Activated effector memory CD4-positive, alpha-beta T cell treated with anti-CD3 and anti-CD28 coated beads, Interleukin-2, amount 50 U/mL, for 16 hours (primary cell): Measurements from ENCODE around the gene CFAP46.

ENCODE experiments used
- DNase-seq: peaks from one replicate; pipeline ENCODE4 v3.0.0-alpha.2; 2020

Gene CFAP46

DNA sequence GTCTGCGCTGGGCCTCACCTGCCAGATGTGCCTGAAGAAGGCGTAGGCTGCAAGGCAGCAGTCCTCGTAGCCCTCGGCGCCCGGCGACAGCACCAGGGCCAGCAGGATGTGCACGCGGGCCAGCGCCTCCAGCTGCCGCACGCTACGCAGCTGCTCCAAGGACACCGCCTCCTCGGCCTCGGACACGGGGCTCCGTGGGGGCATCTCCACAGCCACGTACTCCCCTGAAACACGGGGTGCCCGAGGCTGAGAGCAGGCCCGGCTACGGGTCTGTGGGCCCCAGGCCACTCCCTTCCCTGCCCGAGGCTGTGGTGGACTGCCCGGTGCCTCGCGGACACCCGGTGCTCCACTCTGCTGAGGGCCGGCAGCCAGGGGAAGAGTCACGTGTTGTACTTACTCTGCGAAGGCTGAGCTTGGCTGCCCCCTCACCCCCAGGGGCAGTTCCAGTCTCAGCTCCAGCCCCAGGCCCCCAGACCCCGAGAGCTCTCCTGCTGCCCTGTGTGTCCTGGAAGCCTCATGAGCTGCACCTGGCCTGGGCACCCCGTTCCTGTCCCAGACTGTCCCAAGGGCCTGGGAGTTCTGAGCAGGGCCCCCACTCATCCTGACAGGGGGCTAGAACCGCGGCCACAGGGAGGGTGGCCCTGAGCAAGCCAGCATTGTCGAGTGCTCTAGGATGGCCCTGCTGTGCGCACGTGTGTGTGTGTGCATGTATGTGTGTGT lies 62.8 kb downstream of the CFAP46 start:
- peak; percentile 50 for DNase-seq

DNA sequence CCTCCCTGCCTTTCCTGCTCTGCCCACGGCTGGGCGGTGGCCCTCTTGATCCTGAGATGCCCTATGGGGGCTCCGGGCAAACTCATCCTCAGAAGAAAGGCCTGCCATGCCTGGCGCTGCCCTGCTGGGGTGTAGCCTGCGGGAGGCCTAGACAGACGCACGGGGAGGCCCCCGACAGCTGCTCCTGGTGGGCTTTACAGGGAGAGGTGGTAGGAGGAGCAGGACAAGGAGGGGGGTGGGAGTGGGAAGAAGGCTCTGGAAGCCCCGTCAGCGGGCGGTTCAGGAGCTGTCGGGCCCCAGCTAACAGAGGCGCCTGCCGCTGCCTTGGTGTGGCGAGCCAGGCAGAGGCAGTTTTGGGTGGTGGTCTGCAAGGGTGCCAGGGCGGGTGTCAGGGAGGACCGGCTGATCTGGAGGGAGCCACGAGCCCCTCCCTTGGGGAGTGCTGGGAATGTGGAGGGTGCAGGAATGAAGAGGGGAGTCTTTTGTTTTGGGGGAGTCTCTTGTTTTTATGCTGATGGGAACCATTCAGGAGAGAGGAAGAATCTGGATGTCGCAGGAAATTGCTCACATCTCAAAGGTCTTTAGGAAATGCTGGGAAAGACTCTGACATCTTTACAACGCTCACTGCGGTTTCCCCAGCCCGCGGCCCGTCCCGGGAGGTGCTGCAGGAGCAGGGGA lies 63.5 kb downstream of the CFAP46 start:
- DNase-seq, result peak; percentile 50

DNA sequence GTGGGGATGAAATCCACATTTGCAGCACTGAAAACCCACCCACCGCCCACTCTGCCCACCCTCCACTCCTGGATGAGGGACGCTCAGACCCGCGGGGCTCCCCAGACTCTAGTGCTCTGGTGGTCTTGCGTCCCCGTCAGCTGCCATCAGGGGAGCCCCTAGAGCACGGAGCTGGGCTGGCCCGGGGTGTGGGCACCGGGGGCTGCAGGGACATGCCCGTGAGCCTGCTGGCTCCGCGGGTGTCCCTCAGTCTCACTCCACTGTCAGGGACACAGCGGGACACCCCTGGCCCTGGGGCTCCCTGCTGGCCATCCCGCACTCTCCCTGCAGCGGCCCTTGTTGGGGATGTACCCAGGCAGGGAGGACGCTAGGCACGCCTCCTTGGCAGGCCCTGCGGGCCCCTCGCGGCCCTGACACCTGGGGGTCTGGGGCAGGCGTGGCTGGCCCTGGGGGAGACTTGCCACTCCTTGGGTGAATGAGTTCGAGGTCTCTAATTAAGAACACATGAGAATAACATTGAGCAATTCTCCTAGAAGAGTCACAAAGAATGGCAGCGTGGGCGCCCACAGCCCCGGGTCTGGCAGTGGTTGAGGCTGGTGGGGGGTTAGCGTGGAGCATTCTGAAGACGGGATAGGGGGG lies 64.2 kb downstream of the CFAP46 start:
- DNase-seq, result peak; percentile 60

DNA sequence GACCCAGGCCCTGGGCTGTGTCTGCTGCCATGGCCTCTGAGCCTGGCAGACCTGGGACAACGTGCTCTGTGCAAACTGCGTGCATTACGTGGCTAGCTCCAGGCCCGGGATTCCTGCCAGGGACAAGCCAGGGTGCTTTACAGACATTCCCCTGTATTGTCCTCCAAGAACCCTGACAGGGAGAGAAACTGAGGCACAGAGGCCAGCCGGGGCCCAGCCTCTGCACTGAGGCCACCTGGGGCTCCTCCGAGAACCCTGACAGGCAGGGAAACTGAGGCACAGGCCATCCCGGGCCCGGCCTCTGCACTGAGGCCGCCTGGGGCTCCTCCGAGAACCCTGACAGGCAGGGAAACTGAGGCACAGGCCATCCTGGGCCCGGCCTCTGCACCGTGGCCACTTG lies 64.9 kb downstream of the CFAP46 start:
- DNase-seq, result peak; percentile 43

DNA sequence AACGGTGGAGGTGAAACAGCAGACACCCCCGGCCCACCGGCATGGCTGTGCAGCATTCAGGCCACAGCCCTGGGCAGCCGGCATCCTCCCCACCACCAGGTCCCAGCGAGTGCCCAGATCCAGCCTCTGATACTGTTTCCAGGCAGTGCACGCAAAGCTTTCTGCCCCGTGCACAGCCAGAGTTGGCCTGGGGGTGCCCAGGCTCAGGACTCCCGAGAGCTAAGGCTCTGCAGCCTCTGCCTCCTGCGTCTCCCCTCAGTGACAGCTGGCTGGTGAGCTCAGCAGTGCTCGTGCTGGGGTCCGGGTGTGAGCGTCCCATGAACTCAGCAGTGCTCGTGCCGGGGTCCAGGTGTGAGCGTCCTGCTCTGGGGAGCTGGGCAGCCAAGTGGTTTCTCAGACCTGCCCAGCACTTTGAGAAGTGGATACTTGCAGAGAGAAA lies 65.4 kb downstream of the CFAP46 start:
- DNase-seq, result no peak

DNA sequence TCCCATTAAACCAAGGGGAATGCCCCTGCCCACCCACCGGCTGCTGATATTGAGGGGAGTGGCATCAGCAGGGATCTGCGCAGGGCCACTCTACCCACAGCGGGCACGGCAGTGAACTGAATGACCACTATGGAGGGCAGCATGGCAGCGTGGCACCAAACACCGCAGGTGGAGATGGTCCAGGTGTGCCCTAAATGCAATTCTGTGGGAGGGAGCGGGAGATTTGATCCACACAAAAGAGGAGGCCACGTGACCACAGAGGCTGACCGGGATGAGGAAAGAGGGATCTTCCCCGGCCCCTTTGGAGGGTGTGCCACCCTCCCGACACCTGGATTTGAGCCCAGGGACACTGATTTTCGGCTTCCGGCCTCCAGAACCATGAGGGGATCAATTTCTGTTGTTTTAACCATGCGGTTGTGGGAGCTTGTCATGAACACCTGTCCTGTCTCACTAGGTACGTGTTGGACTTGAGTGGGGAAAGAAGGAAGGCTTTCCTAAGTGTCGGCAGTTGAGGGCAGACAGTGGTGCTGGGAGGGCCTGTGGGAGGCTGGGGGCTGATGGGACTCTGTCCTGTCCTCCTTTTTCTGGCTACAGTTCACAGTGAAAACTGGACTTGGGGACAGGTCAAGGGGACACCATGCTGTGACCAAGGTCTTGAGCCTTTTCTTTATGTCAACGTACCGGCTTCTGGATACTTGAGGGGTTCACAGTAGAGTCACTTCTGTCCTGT lies 66.1 kb downstream of the CFAP46 start:
- peak; percentile 41 for DNase-seq

DNA sequence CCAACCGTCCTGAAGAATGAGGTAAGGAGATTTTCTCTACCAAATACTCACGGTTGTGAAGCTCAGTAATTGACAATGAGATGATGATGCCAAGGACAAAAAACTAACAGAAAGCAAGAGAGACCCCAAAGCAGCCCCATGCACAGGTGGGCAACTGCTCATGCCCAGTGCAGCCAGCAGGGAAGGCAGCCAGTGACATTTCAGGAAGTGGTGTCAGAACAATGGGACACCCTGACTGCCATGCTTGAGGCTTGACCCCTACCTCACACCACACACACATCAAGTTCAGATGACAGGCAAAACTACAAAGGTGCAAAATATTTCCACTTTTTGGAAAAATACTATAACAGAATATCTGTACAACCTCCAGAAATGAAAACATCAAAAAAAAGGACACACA lies 66.9 kb downstream of the CFAP46 start:
- DNase-seq, result no peak

DNA sequence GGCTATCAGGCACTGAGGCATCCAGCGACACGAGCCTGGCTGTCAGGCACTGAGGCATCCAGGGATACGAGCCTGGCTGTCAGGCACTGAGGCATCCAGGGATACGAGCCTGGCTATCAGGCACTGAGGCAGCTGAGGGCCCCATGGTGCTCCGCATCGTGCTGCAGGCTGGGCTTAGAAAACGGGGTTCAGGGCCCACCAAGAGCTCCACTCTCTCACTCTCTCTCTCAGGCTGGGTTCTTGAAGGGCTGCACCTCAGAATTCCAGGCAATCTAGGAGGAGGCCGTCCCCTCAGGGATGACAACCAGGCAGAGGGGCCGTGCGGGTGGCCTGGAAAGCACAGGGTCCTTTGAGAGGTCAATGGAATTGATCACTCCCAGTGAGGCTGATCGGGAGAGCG lies 69.0 kb downstream of the CFAP46 start:
- DNase-seq, result peak; percentile 51

DNA sequence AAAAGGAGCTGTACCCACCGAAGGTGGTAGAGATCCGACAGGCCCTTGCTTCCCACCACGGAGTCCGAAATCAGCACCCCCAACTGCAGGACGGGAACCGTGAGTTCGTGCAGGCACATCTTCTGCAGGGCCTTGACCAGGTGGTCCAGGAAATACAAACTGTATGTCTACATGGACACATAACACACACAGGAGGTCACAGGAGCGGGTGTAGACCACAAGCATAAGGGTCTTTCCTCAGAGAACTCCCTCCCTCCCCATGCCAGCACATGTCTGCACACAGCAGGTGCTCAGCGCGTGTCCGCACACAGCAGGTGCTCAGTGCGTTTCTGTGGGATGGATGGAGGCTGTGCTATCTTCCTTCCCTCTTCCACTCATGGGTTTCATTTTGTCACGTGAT lies 69.7 kb downstream of the CFAP46 start:
- DNase-seq, result peak; percentile 30

DNA sequence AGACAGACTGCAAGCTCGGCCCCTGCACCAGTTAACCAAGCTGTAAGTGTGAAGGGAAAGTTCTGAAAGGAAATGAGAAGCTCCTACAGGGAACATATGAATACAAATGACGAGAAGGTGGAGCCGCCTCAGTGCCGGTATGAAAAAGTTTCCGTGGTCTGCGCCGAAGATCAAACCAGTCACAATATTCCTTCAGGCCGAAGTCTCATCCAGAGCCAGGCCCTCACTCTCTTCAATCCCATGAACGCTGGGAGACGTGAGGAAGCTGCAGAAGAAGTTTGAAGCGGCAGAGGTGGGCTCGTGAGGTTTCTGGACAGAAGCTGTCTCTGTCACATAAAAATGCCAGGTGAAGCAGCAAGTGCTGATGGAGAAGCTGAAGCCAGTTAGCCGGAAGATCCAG lies 71.9 kb downstream of the CFAP46 start:
- peak; percentile 21 for DNase-seq

DNA sequence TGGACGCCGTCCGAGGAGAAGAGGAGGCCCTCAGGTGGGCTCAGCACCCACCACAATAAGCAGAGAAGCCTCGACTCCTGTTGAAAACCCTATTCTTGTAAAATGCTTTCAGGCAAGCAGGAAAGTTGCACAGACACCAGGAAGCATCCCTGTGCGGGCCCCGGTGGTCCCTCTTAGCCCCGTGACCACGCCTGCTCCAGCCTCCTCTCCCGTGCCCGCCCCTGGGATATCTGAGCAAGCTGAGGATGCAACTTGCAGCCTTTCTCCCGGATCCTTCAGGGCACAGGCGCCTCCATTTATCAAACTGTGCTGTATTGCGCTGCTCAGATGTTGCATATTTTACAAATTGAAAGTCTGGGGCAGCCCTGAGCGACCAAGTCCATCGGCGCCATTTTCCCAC lies 72.7 kb downstream of the CFAP46 start:
- peak; percentile 25 for DNase-seq

DNA sequence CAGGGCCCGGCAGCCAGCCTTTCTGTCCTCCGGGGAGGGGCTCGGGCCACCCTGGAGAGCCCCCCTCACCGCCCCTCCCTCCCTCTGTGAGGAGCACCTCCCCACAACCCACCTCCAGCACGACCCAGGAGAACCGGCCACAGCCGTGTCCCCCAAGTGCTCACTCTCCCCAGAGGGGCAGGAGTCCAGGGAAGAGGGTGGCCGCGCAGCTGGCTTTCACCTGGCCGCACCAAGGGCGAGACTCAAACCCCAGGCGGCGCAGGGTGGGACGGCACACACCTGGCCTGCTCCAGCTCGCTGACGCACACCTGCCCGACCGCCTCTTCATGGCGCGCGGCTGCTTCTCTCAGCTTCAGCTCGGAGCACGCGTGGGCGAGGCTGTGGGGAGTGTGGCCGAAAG lies 73.4 kb downstream of the CFAP46 start:
- peak; percentile 44 for DNase-seq

DNA sequence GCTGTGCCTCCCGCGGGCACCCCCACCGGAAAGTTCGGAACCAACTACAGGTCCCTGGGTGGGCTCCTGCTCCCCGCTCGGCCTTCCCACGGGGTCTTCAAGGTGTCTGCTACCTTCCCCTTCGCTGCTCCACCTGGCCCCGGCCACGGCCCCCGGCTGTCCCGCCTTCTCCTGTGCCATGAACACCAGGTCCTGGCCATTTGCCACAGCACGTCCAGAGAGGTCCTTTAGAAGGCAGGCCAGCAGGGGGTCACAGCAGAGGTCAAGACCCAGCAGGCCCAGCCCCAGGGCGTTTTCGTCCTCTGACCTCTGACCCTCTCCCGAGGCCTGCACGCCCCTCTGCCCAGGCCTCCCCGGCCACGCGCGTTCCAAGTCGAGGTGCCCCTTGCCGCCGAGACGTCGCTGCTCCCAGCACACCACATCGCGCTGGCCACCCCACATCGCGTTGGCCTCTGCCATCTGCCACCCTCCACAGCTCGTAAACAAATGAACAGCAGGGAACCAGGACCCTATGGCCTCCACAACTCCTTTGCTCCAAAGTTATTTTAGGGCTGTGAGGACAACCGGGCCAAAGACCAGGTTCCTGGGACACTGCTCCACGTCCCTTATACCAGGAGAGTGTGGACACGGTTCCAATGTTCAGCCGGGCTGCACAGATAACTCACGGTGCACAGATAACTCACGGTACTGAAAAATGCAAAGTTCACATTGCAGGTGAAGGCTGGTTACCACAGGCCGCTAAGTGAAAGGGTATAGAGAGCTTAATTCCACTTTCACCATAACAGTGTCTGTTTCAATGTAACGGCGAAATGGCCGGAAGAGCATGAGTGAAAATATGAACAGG lies 74.3 kb downstream of the CFAP46 start:
- DNase-seq, result peak; percentile 55

DNA sequence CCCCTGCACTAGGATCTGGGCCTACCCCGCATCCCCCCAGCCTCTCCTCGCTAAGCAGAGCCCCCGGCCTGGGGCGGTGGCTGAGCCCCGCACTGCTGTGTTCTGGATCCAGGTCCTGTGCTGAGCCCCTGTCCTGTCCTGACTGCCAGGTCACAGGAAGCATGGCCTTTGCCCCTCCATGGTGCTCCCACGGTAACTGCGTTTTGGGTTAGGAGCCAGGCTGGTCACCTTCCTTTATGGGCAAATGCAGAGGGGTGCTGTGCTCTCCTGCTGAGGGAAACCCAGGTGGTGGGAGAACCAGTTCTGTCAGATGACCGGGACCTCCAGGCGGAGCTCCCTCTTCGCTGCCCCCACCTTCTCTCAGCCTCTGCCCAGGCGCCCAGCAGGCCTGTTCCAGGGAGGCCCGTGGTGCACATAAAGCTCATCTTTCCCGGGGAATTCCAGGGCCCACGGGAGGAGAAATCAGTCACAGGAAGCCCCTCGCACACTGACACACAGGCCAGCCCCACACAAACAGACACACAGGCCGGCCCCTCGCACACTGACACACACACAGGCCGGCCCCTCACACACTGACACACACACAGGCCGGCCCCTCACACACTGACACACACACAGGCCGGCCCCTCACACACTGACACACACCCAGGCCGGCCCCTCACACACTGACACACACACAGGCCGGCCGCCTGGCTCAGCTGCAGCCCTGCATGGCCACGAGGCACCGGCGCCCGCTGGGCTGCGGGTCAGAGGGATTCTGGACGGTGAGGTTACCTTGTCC lies 75.6 kb downstream of the CFAP46 start:
- peak; percentile 52 for DNase-seq

DNA sequence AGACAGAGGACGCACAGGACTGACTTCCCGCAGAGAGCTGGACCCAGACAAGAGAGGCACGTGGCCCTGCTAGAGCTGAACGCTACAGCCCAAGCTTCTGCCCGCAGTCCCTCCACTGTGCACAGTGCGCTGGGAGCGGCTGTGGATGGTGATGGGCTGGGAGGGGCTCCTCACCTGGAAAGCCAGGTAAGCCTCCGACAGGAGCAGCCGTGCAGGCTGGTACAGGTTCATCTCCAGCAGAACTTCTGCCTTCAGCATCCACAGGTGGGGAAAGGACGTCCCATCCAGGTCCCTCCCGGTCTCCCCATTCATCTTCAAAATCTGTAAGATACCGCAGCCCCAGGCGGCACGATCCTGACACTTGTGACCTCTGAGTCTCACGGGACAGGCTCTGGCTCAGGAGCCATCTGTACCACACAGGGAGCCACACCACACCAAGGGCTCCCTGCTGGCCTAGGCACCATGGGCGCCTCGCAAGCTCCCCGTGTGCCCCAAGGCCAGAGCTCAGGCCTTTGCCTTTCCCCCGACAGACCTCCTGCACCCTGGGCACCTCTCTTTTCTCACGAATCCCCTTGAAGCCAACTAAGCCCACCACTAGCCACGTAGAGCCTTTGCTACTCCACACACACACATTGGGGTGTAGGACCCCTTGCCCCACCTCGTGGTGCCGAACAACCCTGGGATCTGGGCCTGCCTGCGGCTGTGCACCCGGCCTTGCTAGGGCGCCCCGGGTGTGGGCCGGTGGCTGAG lies 76.3 kb downstream of the CFAP46 start:
- peak; percentile 45 for DNase-seq

DNA sequence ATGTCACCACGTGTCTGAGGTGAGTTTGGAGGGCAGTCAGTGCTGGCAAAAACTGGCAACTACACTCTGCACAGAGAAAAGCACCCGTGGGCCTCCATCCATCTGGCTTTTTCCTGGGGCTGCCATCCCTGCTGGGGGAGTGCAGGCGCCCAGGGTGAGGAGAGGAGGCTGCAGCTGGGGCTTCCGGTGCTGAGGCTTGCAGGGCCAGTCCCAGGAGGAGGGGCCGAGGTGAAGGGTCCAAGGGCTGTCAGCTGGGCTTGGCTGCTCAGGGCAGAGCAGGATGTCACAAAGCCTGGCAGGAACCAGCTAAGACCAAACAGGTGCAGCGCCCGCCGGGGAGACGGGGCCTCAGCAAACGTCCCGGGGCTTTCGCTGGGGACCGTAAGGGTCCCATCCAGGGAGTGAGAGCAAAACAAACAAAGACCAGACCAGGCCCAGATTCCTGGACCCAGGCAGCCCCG lies 77.2 kb downstream of the CFAP46 start:
- peak; percentile 46 for DNase-seq

DNA sequence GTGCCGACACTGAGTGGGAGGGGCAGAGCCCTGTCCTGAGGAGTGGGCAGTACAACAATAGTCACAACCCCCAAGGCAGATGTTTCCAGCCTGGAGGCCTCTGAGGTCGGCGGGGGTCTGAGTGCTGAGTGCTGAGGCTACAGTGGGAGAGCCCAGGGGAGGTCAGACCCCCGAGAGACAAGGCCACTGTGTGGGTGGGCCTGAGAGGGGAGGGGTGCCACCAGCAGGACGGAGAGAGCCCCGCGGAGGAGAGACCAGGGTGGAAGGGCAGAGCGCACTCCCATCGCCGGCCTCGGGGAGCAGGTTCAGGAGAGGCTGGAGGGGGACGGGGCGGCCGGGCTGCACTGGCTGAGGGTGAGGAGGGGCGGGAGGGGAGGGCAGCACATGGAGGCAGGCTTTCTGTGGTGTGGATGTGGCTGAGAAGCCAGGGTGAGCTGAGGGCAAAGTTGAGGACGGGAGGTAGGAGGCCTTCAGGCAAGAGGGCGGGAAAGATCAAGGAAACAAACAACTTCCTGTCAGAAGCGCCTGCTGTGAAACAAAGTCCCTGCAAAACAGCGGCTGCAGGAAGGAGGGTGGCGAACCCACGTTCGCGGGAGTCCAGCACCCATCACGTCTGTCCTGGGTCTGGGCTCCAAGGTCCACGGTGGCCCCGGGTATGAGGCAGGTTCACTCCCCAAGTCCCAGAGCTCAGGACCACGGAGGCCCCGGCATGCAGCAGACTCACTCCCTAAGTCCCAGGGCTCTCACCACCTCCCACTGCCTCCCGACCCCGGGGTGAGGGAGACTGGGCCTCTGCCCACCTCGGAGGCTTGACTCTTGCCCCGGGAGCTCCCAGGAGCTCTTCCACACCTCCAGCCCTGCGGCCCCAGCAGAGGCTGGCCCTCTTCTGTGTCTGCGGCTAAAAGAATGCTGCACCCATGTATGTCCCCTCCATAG lies 79.6 kb downstream of the CFAP46 start:
- peak; percentile 61 for DNase-seq

DNA sequence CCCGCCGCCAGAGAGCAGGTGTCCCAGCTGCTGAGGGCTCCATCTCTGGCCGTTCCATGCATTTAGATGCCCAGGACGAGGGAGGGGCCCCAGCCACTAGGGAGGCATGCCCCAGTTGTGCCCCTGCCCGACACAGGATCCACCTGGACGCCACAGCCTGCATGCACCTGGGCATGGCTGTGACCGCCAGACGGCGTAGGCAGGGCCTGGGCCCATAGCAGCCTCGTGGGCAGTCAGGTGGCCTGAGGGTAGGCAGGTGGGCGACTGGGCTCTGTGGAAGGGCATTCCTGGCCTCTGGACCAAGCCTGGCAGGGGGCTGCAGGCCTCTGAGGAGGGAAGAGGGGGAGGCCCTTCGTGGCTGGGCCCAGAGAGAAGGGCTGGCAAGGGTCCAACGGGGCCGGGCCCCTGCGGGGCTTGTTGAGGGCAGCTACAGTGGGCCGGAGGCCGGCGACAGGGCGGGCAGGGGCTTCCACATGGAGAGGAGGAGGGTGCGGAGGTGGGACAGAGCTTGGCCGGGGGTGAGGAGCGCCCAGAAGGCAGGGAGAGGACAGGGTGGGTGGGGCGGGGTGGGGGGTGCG lies 80.4 kb downstream of the CFAP46 start:
- DNase-seq, result peak; percentile 43

DNA sequence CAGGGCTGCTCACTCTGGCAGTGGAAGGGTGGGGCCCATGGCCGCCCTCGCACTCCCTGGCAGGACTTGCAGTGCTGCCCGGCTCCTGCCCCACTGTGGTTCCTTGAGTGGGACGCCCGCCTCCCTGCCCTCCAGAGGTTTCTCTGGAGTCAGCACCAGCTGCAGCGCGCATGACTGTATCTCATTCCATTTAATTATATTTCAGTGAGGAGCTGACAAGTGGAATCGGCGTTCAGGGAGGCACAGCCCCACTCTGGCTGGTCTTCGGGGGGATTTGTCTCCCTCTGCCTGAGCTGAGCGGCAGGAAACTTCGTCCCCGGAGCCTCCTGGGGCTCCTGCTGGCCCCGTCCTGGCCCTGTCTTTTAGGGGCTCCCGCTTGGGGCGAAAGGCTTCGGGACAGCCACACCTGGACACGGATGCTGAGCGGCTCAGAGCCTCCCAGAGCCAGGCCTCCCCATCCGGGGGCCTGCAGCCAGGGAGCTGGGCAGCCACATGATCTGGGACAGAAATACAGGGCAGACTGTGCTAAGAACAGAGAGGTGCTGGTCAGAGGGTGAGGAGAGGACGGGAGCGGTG lies 81.2 kb downstream of the CFAP46 start:
- DNase-seq, result peak; percentile 49
